HepG2 (cell line): ENCODE measurements around the gene EYA2. TPM values are rescaled to one million over a fixed set of nuclear protein-coding genes. Genes with fewer than 3 reads are reported as not detected.

Experiments
- BORCS8-MEF2B ChIP-seq: sonication (generic); formaldehyde crosslinking; IDR thresholded peaks from 2 replicates; pipeline ENCODE4 v1.8.0; 2022; ENCODE audit warnings: mild to moderate bottlenecking, missing genetic modification reagents
- BRCA1 ChIP-seq: sonication (generic); formaldehyde crosslinking; IDR thresholded peaks from 2 replicates; pipeline ENCODE4 v1.4.0; 2020; ENCODE audit warnings: missing genetic modification reagents
- EP300 ChIP-seq, 3 experiments: sonication (generic) in 1 of 3; formaldehyde crosslinking in 1 of 3; IDR thresholded peaks; 2 replicates each; pipeline versions ENCODE4 v1.5.1 to v1.6.1; 2011 to 2020; ENCODE audit warnings: low read depth in 2 of 3, low read length in 2 of 3, borderline replicate concordance in 1 of 3, improper control_type of control experiment in 1 of 3, mild to moderate bottlenecking in 1 of 3, missing genetic modification reagents in 1 of 3, moderate library complexity in 1 of 3
- HCFC1 ChIP-seq: fragments of 150-350 bp; IDR thresholded peaks from 2 replicates; pipeline ENCODE4 v1.6.1; 2014; ENCODE audit warnings: low read depth, low read length
- HMG20B ChIP-seq: conservative IDR thresholded peaks from 2 replicates; pipeline ENCODE4 v1.6.1; 2016; ENCODE audit warnings: missing genetic modification reagents, missing compliant biosample characterization
- KLF9 ChIP-seq: IDR thresholded peaks from 2 replicates; pipeline ENCODE4 v1.6.1; 2016; ENCODE audit warnings: low read depth
- NCOR1 ChIP-seq: fragments of 200-600 bp; sonication (generic); IDR thresholded peaks from 2 replicates; pipeline ENCODE4 v1.7.0; 2017; ENCODE audit warnings: antibody characterized with exemption, low read length, borderline replicate concordance
- PBX3 ChIP-seq: sonication (generic); formaldehyde crosslinking; IDR thresholded peaks from 2 replicates; pipeline ENCODE4 v1.8.1; 2023; ENCODE audit warnings: missing genetic modification reagents, inconsistent platforms, borderline replicate concordance
- PCBP1 ChIP-seq: fragments of 200-400 bp; formaldehyde crosslinking; IDR thresholded peaks from 2 replicates; pipeline ENCODE4 v1.6.1; 2017; ENCODE audit warnings: mild to moderate bottlenecking, low read depth, low read length, borderline replicate concordance
- POGZ ChIP-seq: sonication (generic); formaldehyde crosslinking; IDR thresholded peaks from 2 replicates; pipeline ENCODE4 v1.4.0; 2020; ENCODE audit warnings: mild to moderate bottlenecking, missing genetic modification reagents
- POLR2AphosphoS5 ChIP-seq: IDR thresholded peaks from 2 replicates; pipeline ENCODE4 v1.6.1; 2012; ENCODE audit warnings: low read depth, low read length
- RFX3 ChIP-seq: IDR thresholded peaks from 2 replicates; pipeline ENCODE4 v1.6.1; 2016; ENCODE audit warnings: missing biosample characterization, missing genetic modification reagents
- SOX13 ChIP-seq, 3 experiments: fragments of 450-650 bp in 1 of 3; sonication (generic) in 1 of 3; formaldehyde crosslinking in 1 of 3; IDR thresholded peaks in 2 of 3; conservative IDR thresholded peaks in 1 of 3; 2 replicates each; pipeline versions ENCODE4 v1.5.0 to v1.6.1; 2016 to 2020; ENCODE audit warnings: antibody characterized with exemption in 1 of 3, mild to moderate bottlenecking in 1 of 3, missing compliant biosample characterization in 1 of 3, missing genetic modification reagents in 1 of 3, moderate library complexity in 1 of 3
- SSRP1 ChIP-seq: IDR thresholded peaks from 2 replicates; pipeline ENCODE4 v1.6.1; 2016; ENCODE audit warnings: control low read depth
- TARDBP ChIP-seq: sonication (generic); formaldehyde crosslinking; IDR thresholded peaks from 2 replicates; pipeline ENCODE4 v1.8.0; 2022; ENCODE audit warnings: mild to moderate bottlenecking, missing genetic modification reagents
- U2AF1 ChIP-seq: fragments of 200-400 bp; formaldehyde crosslinking; optimal IDR thresholded peaks from 2 replicates; pipeline ENCODE3; 2017; ENCODE audit warnings: mild to moderate bottlenecking, low read depth, low read length
- YEATS4 ChIP-seq: sonication (generic); formaldehyde crosslinking; IDR thresholded peaks from 2 replicates; pipeline ENCODE4 v1.4.0; 2020; ENCODE audit warnings: missing genetic modification reagents, borderline replicate concordance
- ZFP82 ChIP-seq: sonication (generic); formaldehyde crosslinking; IDR thresholded peaks from 2 replicates; pipeline ENCODE4 v1.5.1; 2020; ENCODE audit warnings: mild to moderate bottlenecking, missing genetic modification reagents, borderline replicate concordance
- ZMYM3 ChIP-seq: sonication (generic); formaldehyde crosslinking; IDR thresholded peaks from 2 replicates; pipeline ENCODE4 v1.5.1; 2020; ENCODE audit warnings: mild to moderate bottlenecking, missing genetic modification reagents
- ZNF101 ChIP-seq: sonication (generic); formaldehyde crosslinking; IDR thresholded peaks from 2 replicates; pipeline ENCODE4 v1.4.0; 2020; ENCODE audit warnings: mild to moderate bottlenecking, low read depth, missing genetic modification reagents, borderline replicate concordance
- ZNF160 ChIP-seq: sonication (generic); formaldehyde crosslinking; IDR thresholded peaks from 2 replicates; pipeline ENCODE4 v1.8.0; 2022; ENCODE audit warnings: mild to moderate bottlenecking, inconsistent platforms, missing genetic modification reagents
- ZNF207 ChIP-seq: fragments of 450-650 bp; IDR thresholded peaks from 2 replicates; pipeline ENCODE4 v1.6.1; 2016; ENCODE audit warnings: antibody characterized with exemption, borderline replicate concordance
- ZNF263 ChIP-seq: sonication (generic); formaldehyde crosslinking; IDR thresholded peaks from 2 replicates; pipeline ENCODE4 v1.4.0; 2020; ENCODE audit warnings: missing genetic modification reagents
- ZNF326 ChIP-seq: sonication (generic); formaldehyde crosslinking; IDR thresholded peaks from 2 replicates; pipeline ENCODE4 v1.4.0; 2020; ENCODE audit warnings: missing genetic modification reagents, borderline replicate concordance
- ZNF552 ChIP-seq: sonication (generic); formaldehyde crosslinking; IDR thresholded peaks from 2 replicates; pipeline ENCODE4 v1.9.0; 2022; ENCODE audit warnings: missing genetic modification reagents, mild to moderate bottlenecking, borderline replicate concordance
- ZNF607 ChIP-seq: sonication (generic); formaldehyde crosslinking; IDR thresholded peaks from 2 replicates; pipeline ENCODE4 v1.5.1; 2020; ENCODE audit warnings: missing genetic modification reagents, mild to moderate bottlenecking, borderline replicate concordance
- ZNF691 ChIP-seq: sonication (generic); formaldehyde crosslinking; IDR thresholded peaks from 2 replicates; pipeline ENCODE4 v1.4.0; 2020; ENCODE audit warnings: missing genetic modification reagents, low read depth, mild to moderate bottlenecking, borderline replicate concordance
- ZNF780A ChIP-seq: sonication (generic); formaldehyde crosslinking; IDR thresholded peaks from 2 replicates; pipeline ENCODE4 v1.8.0; 2022; ENCODE audit warnings: mild to moderate bottlenecking, missing genetic modification reagents, moderate library complexity
- ZNF788 ChIP-seq: sonication (generic); formaldehyde crosslinking; IDR thresholded peaks from 2 replicates; pipeline ENCODE4 v1.5.0; 2020; ENCODE audit warnings: mild to moderate bottlenecking, missing genetic modification reagents, borderline replicate concordance
- polyA plus RNA-seq, 8 experiments: library from polyadenylated mRNA; depleted of rRNA in 3 of 8; stranded (reverse) in 7 of 8; unstranded in 1 of 8; fragments of >200 nt; fragmentation: Illumina TruSeq in 4 of 8; extraction: Trizol in 4 of 8; gene quantifications; 2 replicates each; pipeline versions ENCODE4 v1.2.1 to v1.2.3, GENCODE V29; 2011 to 2016; ENCODE audit warnings: low read depth in 4 of 8, missing spikeins in 1 of 8, mixed read lengths in 1 of 8; ENCODE audit not compliant: insufficient read depth in 1 of 8
- total RNA-seq, 5 experiments: library from RNA; depleted of rRNA; stranded (reverse); fragments of >200 nt; fragmentation: Illumina TruSeq; extraction: Trizol; gene quantifications; 2 replicates each; pipeline ENCODE4 v1.2.3, GENCODE V29; 2016; ENCODE audit warnings: low read depth in 1 of 5

EYA2 gene
- total and polyA plus RNA-seq, 2 of the 13 experiments (the other 11 are each of a cell fraction or from before 2014, with no cell fraction given), result not detected

GRCh38 chr20:47165376-47165865, 270.8 kb downstream of the EYA2 start (continued):
- TF ChIP-seq ZNF263 (CRISPR knock-in tag), result no peak
- TF ChIP-seq HMG20B (CRISPR knock-in tag), result no peak
- TF ChIP-seq POLR2AphosphoS5, result no peak
- no peak for TF ChIP-seq BORCS8-MEF2B (CRISPR knock-in tag)
- TF ChIP-seq POGZ (CRISPR knock-in tag), result 0 out of 2 replicates have a peak, but pooled peaks have one; percentile 30
- TF ChIP-seq BRCA1 (CRISPR knock-in tag), result no peak
- no peak for TF ChIP-seq RFX3 (CRISPR knock-in tag)
- no peak for TF ChIP-seq HCFC1
- 0 out of 2 replicates have a peak, but pooled peaks have one; percentile 26 for TF ChIP-seq SOX13 (IDR thresholded peaks at IDR 0.05)
- TF ChIP-seq SOX13 (CRISPR knock-in tag; conservative IDR thresholded peaks at IDR 0.05 in 1 of 2, IDR thresholded peaks at IDR 0.05 in 1 of 2), result peak in 1 of 2 experiments; percentile 60; a peak in 1 of 4 replicates
- no peak for TF ChIP-seq ZFP82
- no peak for TF ChIP-seq SSRP1 (CRISPR knock-in tag)
- 0 out of 2 replicates have a peak, but pooled peaks have one; percentile 42 for TF ChIP-seq ZNF101 (CRISPR knock-in tag)
- peak; percentile 56; the same call in 1 of the 2 replicates for TF ChIP-seq YEATS4 (CRISPR knock-in tag)
- 0 out of 4 replicates have a peak, but pooled peaks of 1 of the 2 experiments have one; percentile 58 for TF ChIP-seq EP300 (IDR thresholded peaks at IDR 0.05; ENCODE audit: low read depth in 2 of 2, low read length in 2 of 2)
- TF ChIP-seq EP300 (CRISPR knock-in tag; IDR thresholded peaks at IDR 0.05; ENCODE audit: borderline replicate concordance), result no peak
- TF ChIP-seq ZNF326, result no peak
- no peak for TF ChIP-seq KLF9
- TF ChIP-seq ZNF607, result no peak; the same call in 1 of the 2 replicates
- no peak for TF ChIP-seq U2AF1
- no peak for TF ChIP-seq PCBP1
- 0 out of 2 replicates have a peak, but pooled peaks have one; percentile 32 for TF ChIP-seq ZNF691 (CRISPR knock-in tag)
- no peak for TF ChIP-seq ZNF207
- TF ChIP-seq ZNF780A (CRISPR knock-in tag), result no peak
- TF ChIP-seq PBX3, result no peak
- TF ChIP-seq ZNF552 (CRISPR knock-in tag), result no peak
- TF ChIP-seq ZNF788 (CRISPR knock-in tag), result peak; percentile 73; the same call in 1 of the 2 replicates
- peak; percentile 27; the same call in 1 of the 2 replicates for TF ChIP-seq TARDBP
- 0 out of 2 replicates have a peak, but pooled peaks have one; percentile 33 for TF ChIP-seq ZNF160 (CRISPR knock-in tag)
- peak; percentile 97 for TF ChIP-seq ZMYM3 (CRISPR knock-in tag)
- TF ChIP-seq NCOR1, result peak; percentile 87
